CD4-positive, alpha-beta memory T cell (primary cell): ENCODE results near the gene PRDM15. TPM values are rescaled to one million over a fixed set of nuclear protein-coding genes. Genes with fewer than 3 reads are reported as not detected.

Experiments used
- CTCF ChIA-PET: fragments of 350-600 bp; sonication (Branson Sonifier 250); formaldehyde crosslinking; loops from one replicate; lab custom pipeline; 2021; ENCODE audit warnings: inconsistent platforms; ENCODE audit not compliant: partially characterized antibody; lab: Charles Lee
- POLR2A ChIA-PET: fragments of 350-600 bp; sonication (Branson Sonifier 250); formaldehyde crosslinking; loops from one replicate; lab custom pipeline; 2021; ENCODE audit not compliant: partially characterized antibody; lab: Charles Lee
- DNase-seq, 5 donors: peaks; one replicate each; pipeline versions ENCODE4 v3.0.0 to v3.0.0-alpha.2; 2020 to 2022; ENCODE audit warnings: mixed read lengths in 1 of 5
- H3K27ac ChIP-seq: one replicate; pipeline ENCODE4 v1.7.0; 2013; ENCODE audit warnings: low read depth, low read length
- H3K27me3 ChIP-seq: 2 replicates; pipeline ENCODE4 v1.7.0; 2013; ENCODE audit warnings: mild to moderate bottlenecking, low read length, moderate library complexity; ENCODE audit not compliant: insufficient read depth
- H3K36me3 ChIP-seq: 2 replicates; pipeline ENCODE4 v1.7.0; 2013; ENCODE audit warnings: mild to moderate bottlenecking, low read length, moderate library complexity; ENCODE audit not compliant: insufficient read depth
- H3K4me1 ChIP-seq: 2 replicates; pipeline ENCODE4 v1.7.0; 2013; ENCODE audit warnings: mild to moderate bottlenecking, low read length, moderate library complexity; ENCODE audit not compliant: insufficient read depth
- H3K4me3 ChIP-seq, 2 donors: one replicate each; pipeline ENCODE4 v1.7.0; 2013; ENCODE audit warnings: low read length in 2 of 2, mild to moderate bottlenecking in 1 of 2
- H3K9me3 ChIP-seq, 2 donors: one replicate each; pipeline ENCODE4 v1.7.0; 2013; ENCODE audit warnings: low read length in 2 of 2, control low read depth in 1 of 2; ENCODE audit not compliant: control insufficient read depth in 1 of 2
- H3K27ac Mint-ChIP-seq, 7 donors: one replicate each; pipeline ENCODE4 v1.8.0; 2020 to 2021; ENCODE audit warnings: mixed read lengths in 7 of 7, mild to moderate bottlenecking in 6 of 7, inconsistent platforms in 3 of 7, moderate library complexity in 3 of 7
- H3K27me3 Mint-ChIP-seq, 2 donors: one replicate each; pipeline ENCODE4 v1.8.0; 2020 to 2021; ENCODE audit warnings: mixed read lengths in 2 of 2
- H3K36me3 Mint-ChIP-seq, 2 donors: one replicate each; pipeline ENCODE4 v1.8.0; 2020 to 2021; ENCODE audit warnings: mixed read lengths in 2 of 2, inconsistent platforms in 1 of 2, mild to moderate bottlenecking in 1 of 2
- H3K4me1 Mint-ChIP-seq, 4 donors: one replicate each; pipeline ENCODE4 v1.8.0; 2020 to 2021; ENCODE audit warnings: mixed read lengths in 4 of 4, mild to moderate bottlenecking in 1 of 4
- H3K4me3 Mint-ChIP-seq, 8 donors: one replicate each; pipeline ENCODE4 v1.8.0; 2020 to 2021; ENCODE audit warnings: mixed read lengths in 8 of 8, mild to moderate bottlenecking in 7 of 8, moderate library complexity in 6 of 8, inconsistent platforms in 3 of 8
- H3K9me3 Mint-ChIP-seq, 8 donors: one replicate each; pipeline ENCODE4 v1.8.0; 2020 to 2021; ENCODE audit warnings: mixed read lengths in 8 of 8, mild to moderate bottlenecking in 5 of 8, inconsistent platforms in 3 of 8, moderate library complexity in 1 of 8
- intact Hi-C: fragments of 100-400 bp; cut with micrococcal nuclease; formaldehyde crosslinking; loops from one replicate; pipeline ENCODE4 v1.15.1; 2023
- polyA plus RNA-seq, 2 donors: library from polyadenylated mRNA; unstranded; fragments of 300-500 nt; fragmentation: Illumina TruSeq; gene quantifications; one replicate each; pipeline ENCODE4 v1.2.3, GENCODE V29; 2021
- total RNA-seq, 2 experiments: library from RNA; stranded (reverse); gene quantifications; one replicate each; pipeline ENCODE4 v1.2.3, GENCODE V29; 2021

PRDM15 gene
- total and polyA plus RNA-seq, 4 experiments from 2014 or later, result 0.50 to 14.3 (median 8.8) TPM

GRCh38 chr21:41900401-41900800 is 21.3 kb upstream of the PRDM15 start:
- no peaks in the 10 kb centered on the region for H3K27me3 ChIP-seq
- no peaks in the 10 kb centered on the region for H3K36me3 ChIP-seq
- CTCF ChIA-PET, result interaction anchor here (1.3 kb wide), 1 partner anchor 84 kb away, joined by 3 read pairs; no protein-coding TSS in a partner anchor
- H3K4me3 Mint-ChIP-seq, result no peak overlapping the region
- H3K27me3 Mint-ChIP-seq, result no peaks in the 10 kb centered on the region
- no peak overlapping the region for H3K27ac Mint-ChIP-seq
- peaks cover 15 to 28% (median 19%) of the 10 kb centered on the region in 4 donors for H3K4me1 Mint-ChIP-seq
- no peak for DNase-seq
- peaks cover 11 to 34% of the 10 kb centered on the region in 2 donors for H3K36me3 Mint-ChIP-seq
- no peak overlapping the region for H3K4me3 ChIP-seq
- H3K27ac ChIP-seq, result no peak overlapping the region
- POLR2A ChIA-PET, result no interaction called here
- H3K9me3 ChIP-seq, result no peaks in the 10 kb centered on the region
- intact Hi-C loops, result no loop called here
- no peaks in the 10 kb centered on the region for H3K9me3 Mint-ChIP-seq
- peaks cover 18% of the 10 kb centered on the region for H3K4me1 ChIP-seq

GRCh38 chr21:41899426-41900202 is 20.5 kb upstream of the PRDM15 start:
- intact Hi-C loops, result loop anchor here (10.0 kb wide), 1 partner anchor 85 kb away; no protein-coding TSS in a partner anchor
- H3K4me1 Mint-ChIP-seq, result peaks cover 15 to 32% (median 19%) of the 10 kb centered on the region in 4 donors
- CTCF ChIA-PET, result interaction anchor here (1.1 to 1.3 kb wide), 2 partner anchors 83 to 970 kb away, joined by 3 read pairs; no protein-coding TSS in a partner anchor
- no peak overlapping the region for H3K4me3 ChIP-seq
- POLR2A ChIA-PET, result interaction anchor here (1.2 kb wide), 1 partner anchor 22 kb away, joined by 5 read pairs; no protein-coding TSS in a partner anchor
- H3K9me3 ChIP-seq, result no peaks in the 10 kb centered on the region
- H3K4me1 ChIP-seq, result peaks cover 18% of the 10 kb centered on the region
- peaks cover 11 to 30% of the 10 kb centered on the region in 2 donors for H3K36me3 Mint-ChIP-seq
- peak in 1 of 5 donors; percentile 9 for DNase-seq
- peak overlapping the region in 5 of 7 donors; percentile 18 to 72 (median 52) for H3K27ac Mint-ChIP-seq
- H3K36me3 ChIP-seq, result no peaks in the 10 kb centered on the region
- H3K27me3 Mint-ChIP-seq, result no peaks in the 10 kb centered on the region
- H3K9me3 Mint-ChIP-seq, result no peaks in the 10 kb centered on the region
- peak overlapping the region in 6 of 8 donors; percentile 5 to 62 (median 56) for H3K4me3 Mint-ChIP-seq
- no peaks in the 10 kb centered on the region for H3K27me3 ChIP-seq
- no peak overlapping the region for H3K27ac ChIP-seq

GRCh38 chr21:41898998-41899397 is 19.9 kb upstream of the PRDM15 start:
- ChIA-PET CTCF (interaction anchor here (1.1 to 1.3 kb wide), 3 partner anchors 82 to 971 kb away, joined by 3 read pairs; no protein-coding TSS in a partner anchor), POLR2A (interaction anchor here (1.2 kb wide), 1 partner anchor 21 kb away, joined by 5 read pairs; no protein-coding TSS in a partner anchor)
- no peaks in the 10 kb centered on the region for H3K36me3 ChIP-seq
- no peaks in the 10 kb centered on the region for H3K27me3 Mint-ChIP-seq
- H3K9me3 ChIP-seq, result no peaks in the 10 kb centered on the region
- H3K36me3 Mint-ChIP-seq, result peaks cover 10 to 26% of the 10 kb centered on the region in 2 donors
- H3K4me3 ChIP-seq, result no peak overlapping the region
- H3K27ac ChIP-seq, result no peak overlapping the region
- H3K27ac Mint-ChIP-seq, result peak overlapping the region in 1 of 7 donors; percentile 57
- peak overlapping the region in 1 of 8 donors; percentile 10 for H3K4me3 Mint-ChIP-seq
- H3K27me3 ChIP-seq, result no peaks in the 10 kb centered on the region
- no peaks in the 10 kb centered on the region for H3K9me3 Mint-ChIP-seq
- H3K4me1 ChIP-seq, result peaks cover 18% of the 10 kb centered on the region
- DNase-seq, result no peak
- H3K4me1 Mint-ChIP-seq, result peaks cover 15 to 32% (median 19%) of the 10 kb centered on the region in 4 donors
- intact Hi-C loops, result loop anchor here (10.0 kb wide), 1 partner anchor 84 kb away; no protein-coding TSS in a partner anchor

- no peaks in the 10 kb centered on the region for H3K9me3 ChIP-seq
- Mint-ChIP-seq H3K9me3 (no peaks in the 10 kb centered on the region), H3K36me3 (peaks cover 10 to 18% of the 10 kb centered on the region in 2 donors), H3K4me1 (peaks cover 15 to 28% (median 19%) of the 10 kb centered on the region in 4 donors), H3K27ac (no peak overlapping the region), H3K27me3 (no peaks in the 10 kb centered on the region), H3K4me3 (no peak overlapping the region)
- ChIA-PET POLR2A (no interaction called here), CTCF (interaction anchor here (1.2 kb wide), 1 partner anchor 210 kb away, joined by 3 read pairs; no protein-coding TSS in a partner anchor)
- no peak for DNase-seq
- H3K27me3 ChIP-seq, result no peaks in the 10 kb centered on the region
- no peaks in the 10 kb centered on the region for H3K36me3 ChIP-seq
- H3K27ac ChIP-seq, result no peak overlapping the region
- peaks cover 18% of the 10 kb centered on the region for H3K4me1 ChIP-seq
- intact Hi-C loops, result loop anchor here (10.0 kb wide), 1 partner anchor 83 kb away; no protein-coding TSS in a partner anchor
- H3K4me3 ChIP-seq, result no peak overlapping the region
Observed at GRCh38 chr21:41897700-41898099, 18.6 kb upstream of the PRDM15 start.

- Mint-ChIP-seq H3K36me3 (peaks cover 6 to 13% of the 10 kb centered on the region in 2 donors), H3K4me3 (no peak overlapping the region), H3K27ac (no peak overlapping the region), H3K27me3 (no peaks in the 10 kb centered on the region), H3K4me1 (peaks cover 15 to 28% (median 19%) of the 10 kb centered on the region in 4 donors), H3K9me3 (no peaks in the 10 kb centered on the region)
- no peak overlapping the region for H3K4me3 ChIP-seq
- intact Hi-C loops, result loop anchor here (10.0 kb wide), 1 partner anchor 82 kb away; no protein-coding TSS in a partner anchor
- no peak overlapping the region for H3K27ac ChIP-seq
- H3K9me3 ChIP-seq, result no peaks in the 10 kb centered on the region
- no peak for DNase-seq
- POLR2A ChIA-PET, result no interaction called here
- CTCF ChIA-PET, result interaction anchor here (2.3 kb wide), 1 partner anchor 17 kb away, joined by 9 read pairs; the partner anchor contains the start of gene PRDM15
- H3K36me3 ChIP-seq, result no peaks in the 10 kb centered on the region
- no peaks in the 10 kb centered on the region for H3K27me3 ChIP-seq
- H3K4me1 ChIP-seq, result peaks cover 18% of the 10 kb centered on the region
Observed at GRCh38 chr21:41897047-41897669, 18.0 kb upstream of the PRDM15 start.

- peak overlapping the region in 6 of 7 donors; percentile 12 to 84 (median 43) for H3K27ac Mint-ChIP-seq
- H3K4me3 Mint-ChIP-seq, result peak overlapping the region in 5 of 8 donors; percentile 5 to 62 (median 31)
- H3K27me3 ChIP-seq, result no peaks in the 10 kb centered on the region
- H3K36me3 ChIP-seq, result no peaks in the 10 kb centered on the region
- H3K27ac ChIP-seq, result no peak overlapping the region
- ChIA-PET CTCF (interaction anchor here (0.6 to 2.4 kb wide), 11 partner anchors 13 to 379 kb away, joined by 3 to 17 read pairs (median 4); partner anchors contain the start of gene PRDM15), POLR2A (interaction anchor here (0.6 to 1.7 kb wide), 7 partner anchors 9 to 213 kb away, joined by 3 to 12 read pairs (median 5); partner anchors contain the start of gene PRDM15)
- H3K9me3 ChIP-seq, result no peaks in the 10 kb centered on the region
- DNase-seq, result peak; percentile 37 to 62 (median 57)
- peaks cover 2 to 3% of the 10 kb centered on the region in 2 donors for H3K36me3 Mint-ChIP-seq
- H3K4me1 Mint-ChIP-seq, result peaks cover 9 to 20% (median 14%) of the 10 kb centered on the region in 4 donors
- no peaks in the 10 kb centered on the region for H3K9me3 Mint-ChIP-seq
- no peak overlapping the region for H3K4me3 ChIP-seq
- intact Hi-C loops, result loop anchor here (1.0 to 10.0 kb wide), 2 partner anchors 18 to 81 kb away; no protein-coding TSS in a partner anchor
- H3K4me1 ChIP-seq, result peaks cover 18% of the 10 kb centered on the region
- H3K27me3 Mint-ChIP-seq, result no peaks in the 10 kb centered on the region
Observed at GRCh38 chr21:41895643-41896493, 16.7 kb upstream of the PRDM15 start.
